ENCODE results near the gene DNM3.

Gene DNM3

DNA sequence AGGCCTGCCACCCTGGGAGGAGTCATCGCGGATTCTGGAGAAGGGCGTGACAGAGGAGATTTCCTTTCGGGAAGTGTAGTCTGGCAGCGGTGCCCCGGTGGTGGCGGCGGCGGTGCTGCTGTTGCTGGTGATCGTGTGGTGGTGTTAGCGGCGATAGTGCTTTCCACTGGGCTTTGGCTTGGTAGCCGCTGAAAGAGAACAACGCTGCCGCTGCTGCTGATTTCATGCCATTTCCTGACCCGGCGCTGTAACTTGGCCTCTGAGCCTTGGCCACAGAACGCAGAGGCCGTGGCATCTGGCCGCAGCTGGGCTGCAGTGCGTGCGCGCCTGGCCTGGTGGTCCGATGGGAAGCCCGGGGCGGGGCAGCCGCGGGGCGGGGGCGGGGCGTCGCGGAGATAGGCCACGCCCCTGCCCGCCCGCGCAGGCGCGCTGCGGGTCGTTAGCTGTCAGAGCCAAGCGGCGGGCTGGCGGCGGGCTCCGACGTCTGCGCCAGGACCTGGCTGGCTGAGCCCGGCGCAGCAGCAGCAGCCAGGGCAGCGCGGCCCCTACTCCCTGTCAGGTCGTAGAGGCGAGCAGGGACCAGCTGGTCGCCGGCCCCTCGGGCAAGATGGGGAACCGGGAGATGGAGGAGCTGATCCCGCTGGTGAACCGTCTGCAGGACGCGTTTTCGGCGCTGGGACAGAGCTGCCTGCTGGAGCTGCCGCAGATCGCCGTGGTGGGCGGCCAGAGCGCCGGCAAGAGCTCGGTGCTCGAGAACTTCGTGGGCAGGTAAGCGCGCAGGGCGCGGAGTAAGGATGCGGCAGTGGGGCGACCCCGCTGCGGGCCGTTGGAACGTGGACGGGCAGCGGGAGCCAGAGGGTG is at the start of gene DNM3:
DNM3 (plus strand) TSS at position 449 of the 861 bp plus-strand sequence; CDS start at position 608, 159 bp downstream.
- in situ Hi-C loops (cut with HindIII; ENCODE audit: low sequenced_read_pairs): loop anchor here (5.0 to 10.0 kb wide), 2 partner anchors 46 to 56 kb away; partner anchors contain the start of gene METTL13

- in situ Hi-C loops (cut with HindIII; ENCODE audit: low sequenced_read_pairs): no loop called here
Measured at GRCh38 chr1:171792656-171793369, 48.5 kb upstream of the DNM3 start.

- in situ Hi-C loops (cut with HindIII; ENCODE audit: low sequenced_read_pairs): no loop called here
Measured at GRCh38 chr1:171793636-171794035, 47.7 kb upstream of the DNM3 start.

DNA sequence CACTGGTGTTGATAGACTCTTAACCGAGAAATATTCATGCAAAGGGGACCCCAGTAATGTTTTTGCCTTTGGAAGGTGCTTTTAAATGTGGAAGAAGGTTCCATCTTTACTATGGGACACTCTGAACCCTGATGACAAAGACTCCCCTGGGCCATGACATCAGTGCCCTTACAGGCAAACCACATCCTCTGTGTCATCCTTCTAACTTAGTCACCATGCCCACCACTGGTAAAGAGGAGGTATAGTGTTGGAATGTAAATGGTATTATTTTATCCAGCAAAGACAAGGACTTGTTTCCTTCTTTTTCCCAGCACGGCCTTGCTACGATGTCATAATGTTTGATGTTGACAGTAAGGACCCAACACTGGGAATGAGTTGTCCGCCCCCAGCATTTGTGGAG is 47.2 kb upstream of the DNM3 start:
- in situ Hi-C loops (cut with HindIII; ENCODE audit: low sequenced_read_pairs): no loop called here

- in situ Hi-C loops (cut with HindIII; ENCODE audit: low sequenced_read_pairs): no loop called here
Measured at GRCh38 chr1:171796592-171796991, 44.7 kb upstream of the DNM3 start.

DNA sequence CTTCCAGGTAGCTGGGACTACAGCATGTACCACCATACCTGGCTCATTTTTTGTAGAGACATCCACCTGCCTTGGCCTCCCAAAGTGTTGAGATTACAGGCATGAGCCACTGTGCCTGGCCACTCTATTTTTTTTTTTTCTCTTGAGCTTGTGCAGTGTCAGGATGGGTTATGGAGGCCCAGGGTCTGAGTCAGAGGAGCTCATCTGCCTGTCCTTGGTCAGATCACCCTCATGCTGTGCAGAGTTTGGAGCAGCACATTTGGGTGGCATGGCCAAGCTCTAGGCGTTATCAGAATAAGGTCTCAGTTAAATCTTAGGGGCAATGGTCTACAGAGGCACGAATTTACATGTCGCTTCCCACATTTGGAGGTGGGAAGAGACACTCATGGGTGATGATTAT is 43.0 kb upstream of the DNM3 start:
- in situ Hi-C loops (cut with HindIII; ENCODE audit: low sequenced_read_pairs): no loop called here

DNA sequence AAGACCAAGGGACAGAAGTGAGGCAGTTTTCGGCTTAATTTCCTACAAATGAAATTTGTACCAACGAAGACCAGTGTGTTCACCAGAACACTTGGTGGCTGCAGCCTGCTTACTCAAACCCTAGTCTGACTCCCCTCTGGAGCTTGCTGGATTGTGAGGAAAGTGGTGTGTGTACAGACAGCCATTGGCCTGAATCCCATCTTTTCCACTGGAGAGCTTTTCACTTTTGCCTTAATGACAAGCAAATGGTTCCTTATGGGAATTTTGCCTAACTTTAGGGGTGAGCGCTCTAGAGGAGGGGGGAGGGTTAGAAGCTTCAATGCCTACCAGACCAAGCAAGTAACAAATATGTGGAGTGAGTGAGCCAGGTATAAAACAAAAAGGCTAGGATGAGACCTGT is 42.5 kb upstream of the DNM3 start:
- in situ Hi-C loops (cut with HindIII; ENCODE audit: low sequenced_read_pairs): no loop called here

- in situ Hi-C loops (cut with HindIII; ENCODE audit: low sequenced_read_pairs): no loop called here
Measured at GRCh38 chr1:171799166-171799565, 42.1 kb upstream of the DNM3 start.

DNA sequence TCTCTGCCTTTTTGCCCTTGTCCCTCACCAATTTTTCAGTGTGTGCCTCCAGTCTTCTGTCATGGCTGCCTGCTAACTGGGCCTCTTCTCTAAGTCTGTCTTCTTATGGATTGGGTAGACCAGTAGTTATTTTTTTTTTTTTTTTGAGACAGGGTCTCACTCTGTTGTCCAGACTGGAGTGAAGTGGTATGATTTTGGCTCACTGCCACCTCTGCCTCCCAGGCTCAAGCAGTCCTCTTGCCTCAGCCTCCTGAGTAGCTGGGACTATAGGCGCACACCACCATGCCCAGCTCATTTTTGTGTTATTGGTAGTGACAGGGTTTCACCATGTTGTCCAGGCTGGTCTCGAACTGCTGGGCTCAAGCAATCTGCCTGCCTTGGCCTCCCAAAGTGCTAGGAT is 41.6 kb upstream of the DNM3 start:
- in situ Hi-C loops (cut with HindIII; ENCODE audit: low sequenced_read_pairs): loop anchor here (5.0 kb wide), 1 partner anchor 183 kb away; no protein-coding TSS in a partner anchor

- in situ Hi-C loops (cut with HindIII; ENCODE audit: low sequenced_read_pairs): loop anchor here (5.0 kb wide), 1 partner anchor 182 kb away; no protein-coding TSS in a partner anchor
Measured at GRCh38 chr1:171800342-171800741, 41.0 kb upstream of the DNM3 start.

- in situ Hi-C loops (cut with HindIII; ENCODE audit: low sequenced_read_pairs): loop anchor here (5.0 kb wide), 1 partner anchor 181 kb away; no protein-coding TSS in a partner anchor
Measured at GRCh38 chr1:171800851-171801250, 40.4 kb upstream of the DNM3 start.

DNA sequence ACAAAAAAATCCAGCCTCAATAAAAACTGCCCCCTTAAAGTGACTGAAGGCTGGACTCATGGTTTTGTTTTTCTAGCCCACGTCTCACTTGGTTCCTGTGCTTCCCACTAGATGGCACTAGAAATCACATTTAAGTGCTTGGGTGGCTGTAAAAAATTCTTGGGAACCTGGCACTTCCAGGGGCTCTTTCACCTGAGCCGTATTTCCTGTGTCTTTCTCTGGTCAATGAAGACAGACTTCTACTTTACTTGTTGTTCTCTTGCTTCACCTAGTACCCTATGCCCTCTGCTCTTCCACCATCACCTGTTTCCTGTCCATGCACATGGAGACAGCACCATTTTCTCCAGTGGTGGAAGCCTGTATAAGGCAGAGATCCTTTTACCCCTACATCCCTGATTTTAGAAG is 39.8 kb upstream of the DNM3 start:
- in situ Hi-C loops (cut with HindIII; ENCODE audit: low sequenced_read_pairs): loop anchor here (5.0 kb wide), 1 partner anchor 181 kb away; no protein-coding TSS in a partner anchor

GRCh38 chr1:171802207-171802606 is 39.1 kb upstream of the DNM3 start:
- in situ Hi-C loops (cut with HindIII; ENCODE audit: low sequenced_read_pairs): loop anchor here (5.0 kb wide), 1 partner anchor 180 kb away; no protein-coding TSS in a partner anchor

DNA sequence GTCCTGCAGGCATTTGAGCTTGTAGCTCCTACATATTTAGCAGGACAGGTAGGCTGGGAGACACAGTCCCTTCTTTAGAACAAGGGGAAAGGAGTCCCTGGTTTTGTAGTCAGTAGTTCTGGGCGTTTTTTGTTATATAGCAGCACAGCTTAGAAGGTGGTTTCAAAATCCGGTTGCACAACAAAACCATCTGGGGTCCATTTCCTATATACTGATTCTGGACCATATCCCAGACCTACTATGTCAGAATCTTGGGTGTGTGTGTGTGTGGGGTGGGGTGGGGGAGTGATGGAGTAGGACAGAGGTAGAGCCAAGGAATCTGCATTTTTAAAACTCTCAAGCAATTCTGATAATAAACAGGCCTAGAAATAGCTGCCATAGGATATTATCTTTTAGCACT is 38.3 kb upstream of the DNM3 start:
- in situ Hi-C loops (cut with HindIII; ENCODE audit: low sequenced_read_pairs): loop anchor here (5.0 kb wide), 1 partner anchor 179 kb away; no protein-coding TSS in a partner anchor

DNA sequence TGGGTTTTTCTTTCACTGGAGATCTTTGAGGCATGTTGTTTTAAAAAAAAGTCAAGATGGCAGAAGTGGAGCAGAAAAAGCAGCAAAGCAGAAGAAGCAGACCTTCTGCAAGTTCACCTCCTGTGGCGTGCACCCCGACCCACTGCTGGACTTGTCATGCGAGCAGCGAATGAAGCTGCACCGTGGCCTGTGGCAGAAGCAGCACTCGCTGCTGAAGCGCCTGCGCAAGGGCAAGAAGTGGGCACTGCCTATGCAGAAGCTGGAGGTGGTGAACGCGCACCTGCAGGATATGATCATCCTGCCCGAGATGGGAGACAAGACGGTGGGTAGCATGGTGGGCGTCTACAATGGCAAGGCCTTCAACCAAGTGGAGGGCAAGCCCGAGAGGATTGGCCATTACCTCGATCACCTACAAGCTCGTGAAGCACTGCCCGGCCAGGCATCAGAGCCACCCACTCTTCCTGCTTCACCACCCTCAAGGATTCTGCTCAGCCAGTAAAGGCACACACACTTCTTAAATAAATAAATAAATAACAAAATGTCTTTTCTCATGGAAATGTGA is 37.8 kb upstream of the DNM3 start:
- in situ Hi-C loops (cut with HindIII; ENCODE audit: low sequenced_read_pairs): loop anchor here (5.0 kb wide), 1 partner anchor 179 kb away; no protein-coding TSS in a partner anchor

- in situ Hi-C loops (cut with HindIII; ENCODE audit: low sequenced_read_pairs): no loop called here
Measured at GRCh38 chr1:171805395-171806115, 35.7 kb upstream of the DNM3 start.

DNA sequence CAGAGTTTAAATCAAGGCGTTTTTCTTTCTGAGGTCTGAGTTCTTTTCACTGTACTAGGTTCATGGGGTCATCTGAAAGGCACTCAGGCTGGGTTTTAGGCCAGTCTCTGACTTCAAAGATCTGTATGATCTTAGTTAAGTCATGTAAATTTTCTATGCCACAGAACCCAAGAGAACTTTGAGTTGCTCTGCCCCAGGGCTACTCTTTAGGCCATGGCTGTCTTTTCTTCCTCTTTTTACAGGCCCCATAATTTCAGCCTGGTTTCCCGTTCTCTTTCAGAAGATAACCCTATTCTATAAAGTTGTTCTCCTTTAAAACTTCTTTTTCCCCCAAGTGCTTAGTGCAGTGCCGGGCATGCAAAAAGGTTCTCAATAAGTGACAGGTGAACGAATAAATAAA is 33.7 kb upstream of the DNM3 start:
- in situ Hi-C loops (cut with HindIII; ENCODE audit: low sequenced_read_pairs): no loop called here

DNA sequence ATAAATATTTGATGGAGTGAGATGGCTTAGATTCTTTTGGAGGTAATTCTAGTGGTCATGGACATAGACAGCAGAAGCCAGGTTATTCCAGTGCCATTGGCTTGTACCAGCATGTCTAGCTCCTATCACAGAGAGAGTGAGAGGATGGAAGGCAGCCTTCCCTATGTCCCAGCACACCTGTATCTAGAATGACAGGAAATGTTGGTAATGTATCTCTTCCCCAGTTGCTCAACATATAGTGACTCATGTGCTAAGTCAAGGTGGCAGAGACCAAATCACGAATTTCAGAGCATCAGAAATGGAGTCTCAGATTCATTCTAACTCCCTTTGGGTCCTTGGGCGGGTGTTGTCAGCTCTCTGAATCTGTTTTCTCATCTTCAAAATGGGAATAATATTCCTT is 31.5 kb upstream of the DNM3 start:
- in situ Hi-C loops (cut with HindIII; ENCODE audit: low sequenced_read_pairs): no loop called here

DNA sequence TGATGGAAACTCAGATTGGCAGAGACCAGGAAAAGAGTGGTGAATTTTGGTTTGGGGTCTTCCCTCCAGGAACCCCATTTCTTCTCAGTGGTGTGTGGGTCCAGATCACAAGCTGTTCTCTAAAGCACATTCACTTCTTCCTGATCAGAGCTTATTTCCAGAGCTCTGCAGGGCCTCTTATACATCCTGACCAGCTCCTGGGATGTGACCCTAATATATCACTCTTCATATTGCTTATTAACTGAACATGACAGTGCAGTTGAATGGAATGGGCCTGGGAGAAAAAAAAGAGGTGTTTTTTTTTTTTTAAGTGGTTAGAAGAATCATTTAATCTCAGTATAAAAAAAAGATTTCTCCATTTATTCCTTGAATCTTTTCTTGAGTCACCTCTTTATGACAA is 29.6 kb upstream of the DNM3 start:
- in situ Hi-C loops (cut with HindIII; ENCODE audit: low sequenced_read_pairs): no loop called here

DNA sequence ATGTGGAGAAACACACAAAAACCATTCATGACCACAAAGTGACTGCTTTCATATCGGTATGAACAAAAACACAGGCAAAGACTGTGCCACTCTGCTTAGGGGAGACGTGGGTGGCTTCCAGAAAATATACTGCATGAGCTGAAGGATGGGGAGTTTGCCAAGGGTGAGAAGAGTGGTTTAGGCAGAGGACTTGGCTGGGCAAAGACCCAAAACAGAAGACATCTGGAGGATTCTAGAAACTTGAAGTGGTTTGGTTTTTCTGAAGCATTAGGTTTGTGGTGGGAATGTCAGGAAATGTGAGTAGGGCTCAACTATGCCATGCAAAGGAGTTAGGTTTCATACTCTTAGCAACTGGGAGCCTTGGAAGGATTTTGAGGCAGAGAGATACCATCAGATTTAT is 26.6 kb upstream of the DNM3 start:
- in situ Hi-C loops (cut with HindIII; ENCODE audit: low sequenced_read_pairs): no loop called here
